Measurements from ENCODE around the gene TMC6. TPM values are rescaled to one million over a fixed set of nuclear protein-coding genes. Genes with fewer than 3 reads are reported as not detected.
"Not testable (repeated sequence)": the region's sequence is repeated elsewhere in the genome, so short reads cannot be mapped to it uniquely, and the experiment has no call there.

Gene TMC6
- total RNA-seq, 1 experiment from 2014 or later: 58.0 TPM

GRCh38 chr17:78086740-78087139, 41.8 kb downstream of the TMC6 start:
- Histone ChIP-seq H3K27ac (ENCODE audit: low read length) (no peak overlapping the region), H3K4me1 (ENCODE audit: control insufficient read depth, insufficient read depth, low read length) (no peaks in the 10 kb centered on the region), H3K9me3 (ENCODE audit: control insufficient read depth, insufficient read depth, low read depth, low read length) (no peaks in the 10 kb centered on the region), H3K27me3 (ENCODE audit: control insufficient read depth, insufficient read depth, low read length) (no peaks in the 10 kb centered on the region), H3K36me3 (ENCODE audit: control insufficient read depth, insufficient read depth, low read length) (no peaks in the 10 kb centered on the region), H3K4me3 (ENCODE audit: low read depth in 2 of 2, low read length in 2 of 2) (no peak overlapping the region)
- TF ChIP-seq, protein P1, sequence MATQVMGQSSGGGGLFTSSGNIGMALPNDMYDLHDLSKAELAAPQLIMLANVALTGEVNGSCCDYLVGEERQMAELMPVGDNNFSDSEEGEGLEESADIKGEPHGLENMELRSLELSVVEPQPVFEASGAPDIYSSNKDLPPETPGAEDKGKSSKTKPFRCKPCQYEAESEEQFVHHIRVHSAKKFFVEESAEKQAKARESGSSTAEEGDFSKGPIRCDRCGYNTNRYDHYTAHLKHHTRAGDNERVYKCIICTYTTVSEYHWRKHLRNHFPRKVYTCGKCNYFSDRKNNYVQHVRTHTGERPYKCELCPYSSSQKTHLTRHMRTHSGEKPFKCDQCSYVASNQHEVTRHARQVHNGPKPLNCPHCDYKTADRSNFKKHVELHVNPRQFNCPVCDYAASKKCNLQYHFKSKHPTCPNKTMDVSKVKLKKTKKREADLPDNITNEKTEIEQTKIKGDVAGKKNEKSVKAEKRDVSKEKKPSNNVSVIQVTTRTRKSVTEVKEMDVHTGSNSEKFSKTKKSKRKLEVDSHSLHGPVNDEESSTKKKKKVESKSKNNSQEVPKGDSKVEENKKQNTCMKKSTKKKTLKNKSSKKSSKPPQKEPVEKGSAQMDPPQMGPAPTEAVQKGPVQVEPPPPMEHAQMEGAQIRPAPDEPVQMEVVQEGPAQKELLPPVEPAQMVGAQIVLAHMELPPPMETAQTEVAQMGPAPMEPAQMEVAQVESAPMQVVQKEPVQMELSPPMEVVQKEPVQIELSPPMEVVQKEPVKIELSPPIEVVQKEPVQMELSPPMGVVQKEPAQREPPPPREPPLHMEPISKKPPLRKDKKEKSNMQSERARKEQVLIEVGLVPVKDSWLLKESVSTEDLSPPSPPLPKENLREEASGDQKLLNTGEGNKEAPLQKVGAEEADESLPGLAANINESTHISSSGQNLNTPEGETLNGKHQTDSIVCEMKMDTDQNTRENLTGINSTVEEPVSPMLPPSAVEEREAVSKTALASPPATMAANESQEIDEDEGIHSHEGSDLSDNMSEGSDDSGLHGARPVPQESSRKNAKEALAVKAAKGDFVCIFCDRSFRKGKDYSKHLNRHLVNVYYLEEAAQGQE (IDR thresholded peaks at IDR 0.05; ENCODE audit: insufficient read depth in 1 of 2, low read depth in 2 of 2, low read length in 1 of 2): no peak
- TF ChIP-seq SIN3A (IDR thresholded peaks at IDR 0.05; ENCODE audit: borderline replicate concordance, insufficient read depth, low read depth, low read length) (no peak), TCF7L2 (IDR thresholded peaks at IDR 0.05; ENCODE audit: low read depth, low read length) (no peak), CTCF (IDR thresholded peaks at IDR 0.05) (no peak), POLR2AphosphoS5 (IDR thresholded peaks at IDR 0.05; ENCODE audit: low read depth, low read length) (no peak)
- no TSS peak for BruUV-seq (replicated peaks)
- ChIA-PET POLR2A (no interaction called here), CTCF (interaction anchor here (0.8 kb wide), 1 partner anchor 158 kb away, joined by 12 read pairs; no protein-coding TSS in a partner anchor)
- in situ Hi-C loops (cut with HindIII; ENCODE audit: low pct_unique_long_range_greater_than_20kb, low sequenced_read_pairs): no loop called here
- no peak for DNase-seq (ENCODE audit: low read depth, low spot score)
- intact Hi-C loops (cut with micrococcal nuclease; ENCODE audit: unreplicated experiment): no loop called here
- no peak for ATAC-seq

DNA sequence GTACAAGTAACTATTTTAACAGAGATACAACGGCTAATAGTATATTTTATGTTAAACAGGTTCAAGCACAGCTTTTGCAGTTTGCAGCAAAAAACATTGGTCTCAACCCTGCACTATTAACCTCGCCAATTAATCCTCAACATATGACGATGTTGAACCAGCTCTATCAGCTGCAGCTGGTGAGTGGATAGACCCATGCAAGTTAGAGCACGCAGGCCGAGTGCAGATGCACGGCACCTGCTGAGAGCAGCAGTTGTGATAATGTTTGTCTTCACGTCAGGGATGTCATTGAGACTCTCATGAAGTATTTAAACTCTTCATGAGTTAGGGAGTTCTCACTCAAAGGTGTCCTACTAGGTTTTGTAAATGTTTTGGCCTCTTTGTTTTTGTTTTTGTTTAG, 45.6 kb downstream of the TMC6 start:
- in situ Hi-C loops (cut with HindIII; ENCODE audit: low pct_unique_long_range_greater_than_20kb, low sequenced_read_pairs) (no loop called here), intact Hi-C loops (cut with micrococcal nuclease; ENCODE audit: unreplicated experiment) (no loop called here)
- DNase-seq (ENCODE audit: low read depth, low spot score) (no peak), ATAC-seq (no peak)
- no peak overlapping the region for H3K27ac ChIP-seq (ENCODE audit: low read length)
- no peaks in the 10 kb centered on the region for H3K27me3 ChIP-seq (ENCODE audit: control insufficient read depth, insufficient read depth, low read length)
- ChIA-PET POLR2A (no interaction called here), CTCF (interaction anchor here (0.6 kb wide), 1 partner anchor 48 kb away, joined by 3 read pairs; no protein-coding TSS in a partner anchor)
- no peaks in the 10 kb centered on the region for H3K4me1 ChIP-seq (ENCODE audit: control insufficient read depth, insufficient read depth, low read length)
- BruUV-seq (replicated peaks): no TSS peak
- no peaks in the 10 kb centered on the region for H3K9me3 ChIP-seq (ENCODE audit: control insufficient read depth, insufficient read depth, low read depth, low read length)
- H3K36me3 ChIP-seq (ENCODE audit: control insufficient read depth, insufficient read depth, low read length): no peaks in the 10 kb centered on the region
- TF ChIP-seq, protein P1 (IDR thresholded peaks at IDR 0.05; ENCODE audit: insufficient read depth in 1 of 2, low read depth in 2 of 2, low read length in 1 of 2): no peak
- no peak for TF ChIP-seq SIN3A (IDR thresholded peaks at IDR 0.05; ENCODE audit: borderline replicate concordance, insufficient read depth, low read depth, low read length)
- no peak for TF ChIP-seq POLR2AphosphoS5 (IDR thresholded peaks at IDR 0.05; ENCODE audit: low read depth, low read length)
- no peak for TF ChIP-seq CTCF (IDR thresholded peaks at IDR 0.05)
- TF ChIP-seq TCF7L2 (IDR thresholded peaks at IDR 0.05; ENCODE audit: low read depth, low read length): no peak
- H3K4me3 ChIP-seq (ENCODE audit: low read depth in 2 of 2, low read length in 2 of 2): no peak overlapping the region

DNA sequence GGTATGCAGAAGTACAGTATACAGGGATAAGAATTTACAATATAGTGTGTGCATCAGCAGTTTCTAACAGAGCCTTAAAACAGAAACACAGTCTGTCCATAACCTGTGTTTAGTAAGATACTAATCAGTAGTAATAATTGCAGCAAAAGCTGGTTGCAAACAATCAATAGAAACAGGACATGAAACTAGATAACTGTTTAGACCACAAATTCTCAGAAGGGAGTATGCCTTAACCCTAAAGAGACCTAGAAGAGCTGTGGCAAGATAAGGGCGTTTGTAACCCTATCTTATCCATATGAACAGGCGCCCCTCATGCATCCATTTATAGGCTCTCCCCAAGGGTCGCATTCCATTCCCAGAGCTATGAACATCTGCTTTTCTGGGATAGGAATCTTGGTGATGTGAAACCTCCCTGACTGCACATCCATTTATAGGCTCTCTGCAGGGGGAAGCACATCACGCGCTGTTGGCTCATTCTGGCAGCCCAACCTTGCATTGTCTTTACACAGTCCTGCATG, 46.1 kb downstream of the TMC6 start:
- intact Hi-C loops (cut with micrococcal nuclease; ENCODE audit: unreplicated experiment); H3K9me3 ChIP-seq (ENCODE audit: control insufficient read depth, insufficient read depth, low read depth, low read length); BruUV-seq (replicated peaks); H3K36me3 ChIP-seq (ENCODE audit: control insufficient read depth, insufficient read depth, low read length); H3K27ac ChIP-seq (ENCODE audit: low read length); DNase-seq (ENCODE audit: low read depth, low spot score); POLR2A ChIA-PET; H3K4me1 ChIP-seq (ENCODE audit: control insufficient read depth, insufficient read depth, low read length); in situ Hi-C loops (cut with HindIII; ENCODE audit: low pct_unique_long_range_greater_than_20kb, low sequenced_read_pairs); H3K27me3 ChIP-seq (ENCODE audit: control insufficient read depth, insufficient read depth, low read length); CTCF ChIA-PET; H3K4me3 ChIP-seq (ENCODE audit: low read depth in 2 of 2, low read length in 2 of 2); ATAC-seq: not testable (repeated sequence)
